Inferior parietal cortex (tissue), 1 donor: ENCODE data around the gene GOLPH3.

Experiments used
- DNase-seq: peaks from one replicate; pipeline ENCODE4 v3.0.0-alpha.2; 2016; ENCODE audit errors: extremely low spot score

GOLPH3 gene

DNA sequence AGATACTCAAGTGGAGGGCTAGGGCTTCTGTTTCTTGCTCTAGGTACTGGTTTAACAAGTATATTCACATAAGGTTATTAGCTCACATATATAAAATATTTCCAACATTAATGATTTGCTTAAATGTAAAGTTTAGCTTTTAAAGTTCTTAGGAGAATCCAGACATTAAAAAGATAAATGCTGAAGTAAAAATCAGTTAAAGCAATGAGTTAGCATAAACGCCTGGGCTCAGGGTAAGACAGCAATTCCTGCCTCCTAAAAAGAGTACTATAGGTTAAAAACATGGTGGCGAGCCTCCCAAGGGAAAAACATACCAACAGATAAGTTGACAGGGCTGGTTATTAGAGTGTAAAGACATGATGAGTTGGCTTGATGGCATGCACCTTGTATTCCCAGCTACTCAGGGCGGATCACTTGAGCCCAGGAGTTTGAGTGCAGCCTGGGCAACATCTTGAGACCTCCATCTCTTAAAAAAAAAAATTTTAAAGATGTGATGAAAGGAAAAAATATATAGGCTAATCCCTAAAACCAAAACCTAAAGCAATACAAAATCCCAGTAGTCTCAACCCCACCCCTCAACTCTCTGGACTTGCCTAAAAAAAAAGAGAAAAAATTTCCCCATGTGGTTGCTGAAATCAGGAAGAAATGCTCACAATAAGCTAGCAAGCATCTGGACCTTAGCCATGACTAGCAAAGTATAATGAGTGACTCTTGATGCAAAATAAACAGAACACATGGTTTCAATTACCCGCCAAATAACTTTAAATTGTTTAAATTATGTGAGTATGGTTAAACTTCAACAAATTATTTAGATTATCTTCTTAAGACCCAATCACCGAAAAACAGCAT is 3.6 kb downstream of the GOLPH3 start:
- DNase-seq = no peak

GRCh38 chr5:32168460-32169033 is 5.6 kb downstream of the GOLPH3 start:
- DNase-seq = no peak

DNA sequence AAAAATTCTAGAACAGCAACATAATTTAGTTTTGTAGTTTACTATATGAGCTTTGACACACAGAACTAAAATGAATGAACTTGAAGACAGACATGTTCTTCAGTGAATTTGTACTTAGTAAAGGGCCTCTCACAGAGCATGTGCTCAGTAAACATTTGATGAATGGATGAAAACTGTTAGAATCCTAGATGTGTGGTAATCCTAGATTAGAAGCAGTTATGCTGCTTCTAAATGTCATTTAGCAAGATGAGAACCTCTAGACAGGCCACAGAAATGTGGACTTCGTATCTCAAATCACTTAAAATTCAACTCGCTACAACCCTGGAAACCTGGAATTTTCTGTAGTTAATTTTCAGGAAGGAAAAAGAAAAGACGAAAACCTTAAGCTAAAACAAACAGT is 8.5 kb downstream of the GOLPH3 start:
- no peak for DNase-seq

DNA sequence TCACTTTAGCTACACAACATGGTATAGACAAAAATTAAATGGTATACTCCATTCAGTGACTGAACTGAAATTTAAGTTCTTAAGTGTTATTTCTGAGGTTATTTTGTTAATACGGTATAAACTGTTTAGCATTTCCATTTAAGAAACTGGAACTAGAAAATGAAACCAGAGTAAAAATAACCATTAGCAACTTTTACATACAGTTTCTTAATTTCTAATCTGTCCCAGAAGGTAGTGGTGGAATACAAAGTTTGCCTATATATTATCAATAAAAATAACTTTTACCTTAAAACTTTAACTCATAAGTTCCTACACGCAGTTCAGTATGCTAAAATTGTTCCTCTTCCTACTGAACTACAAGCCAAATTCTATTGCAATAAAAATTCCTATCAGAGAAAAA is 10.3 kb downstream of the GOLPH3 start:
- no peak for DNase-seq

GRCh38 chr5:32163053-32163452 is 11.1 kb downstream of the GOLPH3 start:
- DNase-seq = no peak

DNA sequence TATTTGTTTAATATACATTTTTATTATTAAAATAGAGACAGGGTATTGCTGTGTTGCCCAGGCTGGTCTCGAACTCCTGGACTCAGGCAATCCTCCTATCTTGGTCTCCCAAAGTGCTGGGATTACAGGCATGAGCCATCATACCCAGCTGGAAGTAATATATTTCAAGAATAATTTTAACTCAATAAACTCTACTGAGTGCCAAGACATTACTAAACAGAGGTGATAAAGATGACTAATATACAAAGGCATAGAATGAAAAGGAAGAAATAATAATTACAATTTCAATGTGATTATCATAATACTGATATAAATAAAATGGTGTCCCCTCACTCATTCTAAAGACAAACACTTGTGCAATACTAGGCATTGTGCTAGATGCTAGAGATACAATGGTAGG is 13.9 kb downstream of the GOLPH3 start:
- DNase-seq = no peak

DNA sequence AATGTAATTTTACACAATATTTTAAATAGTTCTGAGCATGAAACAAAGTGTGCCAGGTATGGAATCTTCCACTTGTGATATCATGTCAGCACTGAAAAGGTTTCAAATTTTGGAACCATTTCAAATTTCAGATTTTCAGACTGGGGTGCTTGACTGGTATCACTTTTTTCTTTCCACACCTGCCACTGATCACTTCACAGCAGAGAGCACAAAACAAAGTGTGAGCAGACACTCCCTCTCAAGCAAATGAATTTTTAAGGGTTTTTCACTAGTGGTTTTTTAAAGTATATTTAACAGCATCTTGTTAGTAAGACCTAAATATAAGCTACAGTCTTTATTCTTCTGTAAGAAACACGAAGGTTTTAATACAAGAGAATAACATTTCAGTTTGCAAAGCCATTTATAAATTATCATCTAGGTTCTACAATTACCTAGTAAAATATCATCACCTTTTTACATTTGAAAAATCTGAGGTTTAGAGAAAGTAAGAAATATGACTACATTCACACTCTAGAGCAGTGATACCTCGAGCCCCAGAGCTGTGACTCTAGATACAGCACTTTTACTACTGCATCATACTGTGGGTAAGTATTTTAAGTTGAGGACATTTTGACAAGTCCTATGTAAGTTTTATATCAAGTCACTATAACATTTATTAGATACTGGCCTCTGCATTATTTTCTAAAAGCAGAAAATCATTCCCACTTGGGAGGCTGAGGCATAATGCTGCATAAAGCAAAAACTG is 14.6 kb downstream of the GOLPH3 start:
- DNase-seq = no peak

DNA sequence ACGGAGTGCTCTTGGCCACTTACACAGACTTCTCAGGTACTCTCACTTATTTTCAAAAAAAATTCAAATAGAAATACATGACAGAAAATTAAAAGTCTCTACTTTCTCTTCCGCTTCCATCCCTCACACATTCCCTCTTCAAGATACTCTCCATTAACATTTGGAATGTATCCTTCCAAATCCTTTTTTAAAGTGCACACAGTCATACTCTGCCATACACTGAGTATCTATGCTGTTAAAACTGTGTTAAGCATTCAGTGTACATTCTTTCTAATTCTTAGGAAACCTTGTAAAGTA is 15.5 kb downstream of the GOLPH3 start:
- DNase-seq = no peak

- DNase-seq = no peak
These were observed 17.0 kb downstream of the GOLPH3 start for GRCh38 chr5:32157078-32157477.

DNA sequence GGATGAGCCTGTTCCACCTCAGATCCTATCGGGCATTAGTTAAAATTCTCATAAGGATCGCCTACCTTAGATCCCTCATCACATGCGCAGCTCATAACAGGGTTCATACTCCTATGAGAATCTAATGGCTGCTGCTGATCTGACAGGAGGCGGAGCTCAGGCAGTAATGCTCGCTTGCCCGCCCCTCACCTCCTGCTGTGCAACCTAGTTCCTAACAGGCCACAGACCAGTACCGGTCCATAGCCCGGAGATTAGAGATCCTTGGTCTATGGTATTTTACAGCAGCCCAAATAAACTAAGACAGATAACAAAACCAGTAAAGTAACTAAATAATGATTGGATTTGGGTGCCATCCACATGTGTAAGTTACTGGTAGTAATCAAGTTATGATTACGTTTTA is 17.5 kb downstream of the GOLPH3 start:
- no peak for DNase-seq

GRCh38 chr5:32155211-32155610 is 18.9 kb downstream of the GOLPH3 start:
- DNase-seq = no peak

DNA sequence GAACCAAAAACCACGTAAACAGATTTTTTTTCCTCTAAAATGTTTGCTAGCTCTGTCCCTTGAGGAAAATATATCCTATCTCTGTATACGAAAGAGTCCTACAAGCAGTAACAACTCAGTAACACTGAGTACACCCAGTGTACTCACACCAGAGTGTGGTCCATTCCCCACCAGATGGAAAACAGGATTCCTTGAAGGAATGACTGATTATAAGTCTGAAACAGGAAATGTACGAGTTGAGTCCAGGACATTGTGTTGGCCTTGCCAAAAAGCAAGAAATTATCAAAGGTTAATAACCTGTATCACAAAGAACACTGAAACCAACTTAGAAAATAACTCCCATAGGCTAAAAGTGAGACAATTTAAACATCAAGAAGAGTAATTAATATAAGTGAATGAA is 20.4 kb downstream of the GOLPH3 start:
- no peak for DNase-seq

- no peak for DNase-seq
These were observed 22.9 kb downstream of the GOLPH3 start for GRCh38 chr5:32151198-32151597.

GRCh38 chr5:32150366-32150765 is 23.8 kb downstream of the GOLPH3 start:
- DNase-seq = no peak

GRCh38 chr5:32147959-32148358 is 26.2 kb downstream of the GOLPH3 start:
- no peak for DNase-seq

GRCh38 chr5:32147236-32147635 is 26.9 kb downstream of the GOLPH3 start:
- DNase-seq = no peak

- no peak for DNase-seq
These were observed 28.7 kb downstream of the GOLPH3 start for GRCh38 chr5:32145378-32145777.

GRCh38 chr5:32144378-32145207 is 29.5 kb downstream of the GOLPH3 start:
- DNase-seq = no peak

DNA sequence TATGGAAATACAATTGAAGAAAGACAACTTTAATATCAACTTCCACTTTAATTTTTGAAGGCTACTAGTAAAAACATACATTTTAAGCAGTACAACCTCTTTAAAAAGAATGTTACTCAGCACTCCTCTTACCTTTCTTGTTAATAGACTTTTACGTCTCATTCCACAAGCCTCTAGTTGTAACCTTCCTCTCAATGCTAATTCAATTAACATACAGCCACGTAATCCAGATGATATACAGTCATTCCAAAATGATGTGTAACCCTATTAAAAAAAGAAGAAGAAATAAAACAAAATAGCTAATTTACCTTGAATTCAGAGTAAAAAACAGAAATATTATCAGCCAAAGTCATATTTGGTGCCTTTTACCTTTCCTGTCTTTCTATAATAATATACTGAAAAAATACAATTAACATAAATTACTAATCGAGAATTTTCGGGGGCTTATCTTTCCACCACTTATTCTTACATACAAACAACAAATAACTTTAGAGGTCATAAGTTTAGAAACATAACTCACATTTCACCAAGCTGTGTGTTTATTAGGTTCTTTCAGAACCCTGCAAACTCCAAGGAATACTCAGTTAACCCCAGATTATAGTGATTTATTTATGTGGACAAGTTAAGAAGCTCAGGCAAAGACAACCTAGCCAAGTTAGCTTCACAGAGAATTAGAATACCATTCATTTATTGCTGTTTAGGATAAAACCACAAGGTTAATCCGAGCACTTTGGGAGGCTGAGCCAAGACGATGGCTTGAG is 30.3 kb downstream of the GOLPH3 start:
- DNase-seq = no peak

GRCh38 chr5:32138839-32139493 is 35.2 kb downstream of the GOLPH3 start:
- DNase-seq = no peak

DNA sequence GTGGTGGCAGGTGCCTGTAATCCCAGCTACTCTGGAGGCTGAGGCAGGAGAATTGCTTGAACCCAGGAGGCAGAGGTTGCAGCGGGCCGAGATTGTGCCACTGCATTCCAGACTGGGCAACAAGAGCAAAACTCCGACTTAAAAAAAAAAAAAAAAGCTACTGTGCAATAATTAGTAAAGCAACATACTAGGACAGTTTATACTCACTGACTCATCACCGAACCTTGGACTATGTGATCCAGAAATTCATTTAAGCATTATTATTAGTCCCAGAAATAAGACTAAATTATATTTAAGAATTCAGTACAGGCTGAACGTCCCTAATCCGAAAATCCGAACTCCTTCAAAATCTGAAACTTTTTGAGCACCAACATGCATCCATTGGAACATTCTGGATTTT is 37.8 kb downstream of the GOLPH3 start:
- no peak for DNase-seq
